IPS DF 4.7 (cell line): Measurements from ENCODE around the gene MACF1.

Experiments used
- DNase-seq: peaks from one replicate; pipeline ENCODE4 v3.0.0-alpha.2; 2013; ENCODE audit warnings: low spot score; ENCODE audit errors: extremely low read depth

MACF1 gene

DNA sequence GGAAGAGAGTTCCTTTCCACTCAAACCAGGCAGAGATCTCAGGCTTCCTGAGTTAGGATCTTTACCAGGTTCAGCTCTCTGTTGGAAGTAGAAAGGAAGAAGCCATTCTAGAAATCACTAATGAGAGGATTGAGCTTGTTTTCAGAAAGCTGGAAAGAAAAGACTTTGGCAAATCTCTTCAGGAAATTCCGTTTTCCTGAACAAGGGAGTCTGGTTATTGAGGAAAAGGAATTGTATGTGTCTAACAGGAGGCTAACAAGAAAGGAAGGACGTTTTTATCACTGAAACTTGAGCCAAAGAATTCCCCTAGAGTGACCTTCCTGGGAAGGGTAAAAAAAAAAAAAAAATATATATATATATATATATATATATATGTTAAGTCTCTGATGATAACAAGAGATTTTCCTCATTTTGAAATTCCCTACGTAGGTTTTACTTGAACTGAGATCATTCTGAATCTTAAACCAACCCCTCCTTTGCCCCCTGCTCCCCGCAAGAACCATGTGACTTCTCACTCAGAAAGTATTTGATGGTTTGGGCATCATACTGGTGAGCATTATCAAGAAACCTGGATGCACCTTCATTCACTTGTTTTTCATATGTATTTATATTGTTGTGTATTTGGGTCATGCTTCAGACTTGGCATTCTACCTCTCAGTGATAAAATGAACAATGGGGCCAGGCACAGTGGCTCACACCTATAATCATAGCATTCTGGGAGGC is 188.5 kb downstream of the MACF1 start:
- DNase-seq: no peak

DNA sequence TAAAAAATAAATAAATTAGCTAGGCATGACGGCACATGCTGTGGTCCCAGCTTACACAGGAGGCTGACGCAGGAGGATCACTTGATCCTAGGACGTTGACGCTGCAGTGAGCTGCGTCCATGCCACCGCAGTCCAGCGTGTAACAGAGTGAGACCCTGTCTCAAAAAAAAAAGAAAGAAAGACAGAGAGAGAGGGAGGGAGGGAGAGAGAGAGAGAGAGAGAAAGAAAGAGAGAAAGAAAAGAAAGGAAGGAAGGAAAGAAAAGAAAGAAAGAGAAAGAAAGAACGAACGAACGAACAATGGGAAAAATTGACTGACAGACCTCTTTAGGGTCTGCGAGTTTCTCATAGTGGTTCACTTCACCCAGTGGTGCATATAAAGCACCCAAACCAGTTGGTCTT is 189.2 kb downstream of the MACF1 start:
- no peak for DNase-seq

GRCh38 chr1:39394059-39394458 is 189.6 kb downstream of the MACF1 start:
- DNase-seq: no peak

GRCh38 chr1:39394598-39394997 is 190.1 kb downstream of the MACF1 start:
- no peak for DNase-seq

DNA sequence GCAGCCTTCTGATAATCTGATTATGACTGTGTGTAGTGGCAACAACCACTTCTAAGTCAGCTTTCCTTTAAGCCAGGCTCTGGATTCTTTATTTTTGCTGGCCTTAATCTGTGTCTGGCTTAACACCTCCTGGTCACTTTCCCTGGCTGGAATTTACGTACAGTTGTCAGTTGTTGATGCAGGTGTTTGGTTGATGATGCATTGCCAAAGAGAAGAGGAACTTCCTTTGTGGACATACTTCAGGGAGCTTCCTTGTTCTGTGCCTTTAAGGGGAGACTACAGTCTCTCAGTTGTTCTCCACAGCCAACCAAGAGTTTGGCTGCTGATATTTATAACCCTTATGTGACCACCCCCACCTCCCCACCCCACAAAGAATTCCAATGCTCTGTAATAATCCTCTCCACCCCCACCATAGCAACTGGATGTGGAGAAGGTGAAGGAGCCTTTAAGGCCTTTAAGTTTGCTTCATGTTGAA is 190.9 kb downstream of the MACF1 start:
- no peak for DNase-seq

- DNase-seq: no peak
These were observed 192.2 kb downstream of the MACF1 start for GRCh38 chr1:39396671-39397070.

GRCh38 chr1:39397487-39397886 is 193.0 kb downstream of the MACF1 start:
- DNase-seq: no peak

GRCh38 chr1:39398278-39399021 is 194.0 kb downstream of the MACF1 start:
- no peak for DNase-seq

DNA sequence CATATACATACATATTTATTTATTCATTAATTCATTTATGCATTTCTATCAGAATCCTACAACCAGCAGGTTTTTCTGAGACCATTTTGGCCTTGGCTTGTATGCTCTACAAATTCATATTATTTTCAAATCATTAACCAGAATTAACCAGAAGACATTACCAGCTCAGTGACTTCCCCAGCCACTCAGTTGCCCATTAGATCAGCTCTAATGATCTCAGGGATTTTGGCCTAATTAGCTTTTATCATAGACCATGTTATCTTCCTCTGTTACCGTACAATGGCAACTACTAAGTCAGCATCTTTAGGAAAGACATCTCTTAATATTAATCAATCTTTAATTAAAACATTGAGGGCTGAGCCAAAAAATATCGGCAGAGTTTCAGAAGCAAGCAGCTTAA is 196.6 kb downstream of the MACF1 start:
- no peak for DNase-seq

DNA sequence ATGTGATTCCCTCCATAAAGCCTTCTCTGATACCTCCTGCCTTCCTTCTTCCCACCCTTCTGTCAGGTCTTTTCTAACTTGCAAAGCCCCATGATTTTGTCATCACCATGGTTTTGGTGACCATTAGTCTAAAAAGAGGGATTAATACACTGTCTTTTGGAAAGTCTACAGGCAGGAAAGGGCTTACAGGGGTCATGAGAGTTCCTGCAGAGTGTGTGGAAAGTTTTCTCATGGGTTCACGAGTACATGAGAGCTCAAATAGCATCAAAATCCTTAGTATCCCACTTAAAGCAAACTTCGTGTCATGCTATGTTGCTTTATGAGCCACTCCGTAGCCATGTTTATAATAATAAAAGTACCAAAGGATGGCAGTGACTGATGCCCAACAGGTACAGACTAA is 200.4 kb downstream of the MACF1 start:
- no peak for DNase-seq

DNA sequence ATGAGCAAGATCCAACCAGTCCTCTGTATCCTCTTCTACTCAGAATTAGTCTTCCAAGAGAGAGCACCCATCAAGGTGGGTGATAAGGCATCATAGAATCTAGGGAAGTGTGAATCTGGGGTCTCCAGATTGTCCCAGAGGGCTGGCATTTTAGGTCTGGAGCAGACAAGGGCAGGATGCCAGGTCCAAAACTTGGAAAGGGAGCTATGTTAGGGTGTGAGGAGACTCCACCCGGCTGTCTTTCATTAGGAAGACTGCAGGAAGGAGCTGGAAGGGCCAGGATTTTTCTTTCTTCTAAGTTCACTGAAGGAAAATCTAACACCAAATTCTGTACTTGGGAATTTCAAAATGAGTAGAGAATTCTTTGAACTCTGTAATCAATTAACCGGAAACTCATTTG is 200.9 kb downstream of the MACF1 start:
- DNase-seq: no peak

- no peak for DNase-seq
These were observed 202.3 kb downstream of the MACF1 start for GRCh38 chr1:39406533-39407450.

GRCh38 chr1:39407510-39407895 is 203.0 kb downstream of the MACF1 start:
- no peak for DNase-seq

DNA sequence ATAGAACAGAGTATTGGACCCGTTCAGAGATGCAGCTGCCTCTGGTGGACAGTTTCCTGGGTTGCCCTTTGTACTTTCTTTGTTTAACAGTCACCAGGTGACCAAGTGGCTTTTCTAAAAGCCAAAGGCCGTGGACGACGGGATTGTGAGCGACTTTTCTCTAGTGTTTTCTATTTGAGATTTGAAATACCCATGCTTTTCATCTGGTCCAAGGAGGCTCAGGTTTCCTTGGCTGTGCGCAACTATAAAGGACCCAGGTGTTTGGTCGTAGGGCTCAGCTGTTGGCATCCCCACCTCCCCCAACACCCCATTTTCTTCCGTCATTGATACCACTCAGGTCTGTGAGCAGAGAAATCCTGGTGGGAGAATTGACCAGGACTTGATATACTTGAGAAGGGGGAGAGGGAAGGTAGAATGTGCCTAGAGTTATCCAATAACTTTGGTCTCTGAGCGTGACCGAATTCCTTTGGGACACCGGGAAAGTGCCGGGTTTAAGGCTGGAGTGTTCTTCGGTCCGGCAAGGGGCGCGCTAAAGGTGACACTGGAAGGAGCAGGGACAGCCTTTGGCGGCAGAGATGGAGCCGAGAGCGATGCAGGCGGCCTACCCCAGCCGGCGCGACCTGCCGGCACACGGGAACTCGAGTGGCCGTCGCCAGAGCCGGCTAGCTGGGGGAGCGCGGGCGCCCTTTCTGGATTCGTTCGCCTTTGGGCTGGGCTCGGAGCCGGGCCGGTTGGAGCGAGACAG is 203.6 kb downstream of the MACF1 start:
- no peak for DNase-seq

DNA sequence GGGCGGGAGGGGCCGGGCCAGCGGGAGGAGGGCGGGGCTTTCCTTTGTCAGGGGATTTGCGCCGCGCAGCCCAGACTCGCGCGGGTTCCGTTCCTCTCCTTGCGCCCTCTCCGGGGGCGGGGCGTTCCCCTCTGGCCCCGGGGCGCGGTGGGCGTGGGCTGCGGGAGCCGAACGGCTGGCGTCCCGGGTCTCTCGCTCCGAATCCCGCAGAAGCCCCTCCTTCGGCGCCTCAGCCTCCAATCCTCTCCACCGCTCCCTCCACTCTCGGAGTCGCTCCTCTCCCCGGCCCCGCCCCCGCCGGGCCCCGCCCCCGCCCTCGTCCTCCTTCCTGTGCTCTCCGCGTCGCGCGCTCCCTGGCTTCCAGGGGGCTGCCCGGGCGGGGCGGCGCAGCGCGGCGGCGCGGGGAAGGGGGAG is 204.2 kb downstream of the MACF1 start:
- DNase-seq: no peak

DNA sequence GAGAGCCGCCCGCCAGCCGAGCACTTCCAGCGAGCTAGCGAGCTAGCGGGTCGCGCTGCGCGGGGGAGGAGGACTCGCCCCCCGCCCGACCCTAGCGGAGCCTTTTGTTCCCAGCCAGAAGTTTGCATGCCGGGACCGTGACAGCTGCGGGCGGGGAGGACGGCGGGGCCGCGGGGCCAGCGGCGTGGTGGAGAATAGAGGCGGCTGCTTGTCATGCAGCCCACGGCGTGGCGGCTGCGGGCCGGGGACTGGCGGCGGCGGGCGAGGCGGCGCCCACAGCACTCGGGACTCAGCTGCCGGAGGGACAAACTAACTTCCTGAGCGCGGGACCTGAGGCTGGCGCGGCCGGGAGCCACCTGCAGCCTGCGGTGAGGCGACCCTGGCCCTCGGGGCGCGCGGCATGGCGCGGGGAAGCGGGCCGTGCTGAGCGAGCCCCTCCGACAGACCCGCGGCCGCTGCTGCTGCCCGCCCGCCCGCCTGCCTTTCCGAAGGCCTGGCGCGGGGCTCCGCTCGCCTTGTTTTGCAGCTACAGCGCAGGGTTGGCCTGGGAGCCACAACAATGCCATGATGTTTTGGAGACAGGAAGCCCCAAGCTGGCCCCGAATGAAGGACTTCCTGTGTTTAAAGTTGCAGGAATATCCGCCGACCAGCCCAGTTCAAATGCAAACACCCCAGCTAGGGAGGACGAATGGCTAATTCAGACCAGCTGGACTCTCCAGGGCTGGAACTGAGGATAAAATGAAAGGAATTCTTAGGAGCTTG is 204.7 kb downstream of the MACF1 start:
- no peak for DNase-seq

GRCh38 chr1:39410915-39411436 is 206.5 kb downstream of the MACF1 start:
- DNase-seq: no peak

DNA sequence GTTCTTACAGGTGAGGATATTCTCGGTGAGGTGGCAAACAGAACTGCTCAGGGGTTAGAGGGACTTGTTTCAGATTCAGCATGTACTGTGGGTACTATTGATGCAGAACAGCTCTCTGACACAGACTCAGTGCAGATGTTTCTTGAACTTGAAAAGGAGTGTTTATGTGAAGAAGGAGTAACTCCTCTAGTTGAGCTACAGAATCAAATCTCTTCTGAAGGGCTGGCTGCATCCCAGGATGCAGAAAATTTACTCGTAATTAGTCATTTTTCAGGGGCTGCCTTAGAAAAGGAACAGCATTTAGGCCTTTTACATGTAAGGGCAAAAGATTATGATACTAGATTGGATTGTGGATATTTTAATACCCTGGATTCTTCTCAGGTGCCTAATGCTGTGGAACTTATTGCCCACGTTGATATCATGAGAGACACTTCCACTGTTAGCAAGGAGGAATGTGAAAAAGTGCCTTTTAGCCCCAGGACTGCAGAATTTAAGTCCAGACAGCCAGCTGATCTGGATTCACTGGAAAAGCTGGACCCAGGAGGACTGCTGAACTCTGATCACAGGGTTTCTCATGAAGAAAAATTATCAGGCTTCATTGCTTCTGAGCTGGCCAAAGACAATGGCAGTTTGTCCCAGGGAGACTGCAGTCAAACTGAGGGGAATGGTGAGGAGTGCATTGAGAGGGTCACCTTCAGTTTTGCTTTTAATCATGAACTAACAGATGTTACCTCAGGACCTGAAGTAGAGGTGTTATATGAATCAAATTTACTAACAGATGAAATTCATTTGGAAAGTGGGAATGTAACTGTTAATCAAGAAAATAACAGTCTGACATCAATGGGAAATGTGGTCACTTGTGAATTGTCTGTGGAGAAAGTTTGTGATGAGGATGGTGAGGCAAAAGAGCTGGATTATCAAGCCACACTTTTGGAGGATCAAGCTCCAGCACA is 207.3 kb downstream of the MACF1 start:
- DNase-seq: no peak

DNA sequence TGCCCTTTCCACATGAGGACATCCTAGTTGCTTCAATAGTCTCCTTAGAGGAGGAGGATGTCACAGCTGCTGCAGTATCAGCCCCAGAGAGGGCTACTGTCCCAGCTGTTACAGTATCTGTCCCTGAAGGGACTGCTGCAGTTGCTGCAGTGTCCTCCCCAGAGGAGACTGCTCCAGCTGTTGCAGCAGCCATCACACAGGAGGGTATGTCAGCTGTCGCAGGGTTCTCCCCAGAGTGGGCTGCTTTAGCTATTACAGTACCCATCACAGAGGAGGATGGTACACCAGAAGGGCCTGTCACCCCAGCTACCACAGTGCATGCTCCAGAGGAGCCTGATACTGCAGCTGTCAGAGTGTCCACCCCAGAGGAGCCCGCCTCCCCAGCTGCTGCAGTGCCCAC is 208.4 kb downstream of the MACF1 start:
- no peak for DNase-seq
